ENCODE results near the gene SIPA1L3. TPM values are rescaled to one million over a fixed set of nuclear protein-coding genes. Genes with fewer than 3 reads are reported as not detected.
A peak's percentile ranks its signal among the peaks of the same experiment; 100 is the strongest.

The SIPA1L3 gene
- total and polyA plus RNA-seq, 2 donors from 2014 or later: 5.8 to 61.7 TPM

- TF ChIP-seq CTCF (IDR thresholded peaks at IDR 0.05; ENCODE audit: borderline replicate concordance, extremely low read depth, insufficient read depth): no peak
- DNase-seq (peak; percentile 75 to 91 (median 84)), FAIRE-seq (no peak)
Measured at GRCh38 chr19:37999309-38000213, 92.6 kb downstream of the SIPA1L3 start.

GRCh38 chr19:38001158-38001781 is 94.3 kb downstream of the SIPA1L3 start:
- intact Hi-C loops (cut with DNase I): no loop called here
- Histone ChIP-seq H3K9ac (ENCODE audit: low read length in 3 of 3) (no peak overlapping the region), H3K36me3 (ENCODE audit: control insufficient read depth in 2 of 3, insufficient read depth in 3 of 3, low read length in 3 of 3) (no peaks in the 10 kb centered on the region), H3K27me3 (ENCODE audit: control insufficient read depth, insufficient read depth, low read length) (no peaks in the 10 kb centered on the region), H3K9me3 (ENCODE audit: control insufficient read depth in 2 of 3, insufficient read depth in 1 of 3, low read length in 3 of 3) (no peaks in the 10 kb centered on the region), H3K27ac (ENCODE audit: low read depth in 2 of 2, low read length in 2 of 2) (no peak overlapping the region), H3K4me1 (ENCODE audit: control insufficient read depth in 2 of 3, insufficient read depth in 2 of 3, low read depth in 1 of 3, low read length in 3 of 3) (peaks cover 2 to 27% (median 23%) of the 10 kb centered on the region in 3 donors), H3K4me3 (ENCODE audit: low read length in 3 of 3) (no peak overlapping the region)
- no peak for FAIRE-seq
- DNase-seq: no peak
- TF ChIP-seq CTCF (IDR thresholded peaks at IDR 0.05; ENCODE audit: borderline replicate concordance, extremely low read depth, insufficient read depth): no peak

More at GRCh38 chr19:37999309-38000213, 92.6 kb downstream of the SIPA1L3 start:
- no peaks in the 10 kb centered on the region for H3K9me3 ChIP-seq (ENCODE audit: control insufficient read depth in 2 of 3, insufficient read depth in 1 of 3, low read length in 3 of 3)
- peak overlapping the region in 1 of 3 donors; percentile 48 for H3K9ac ChIP-seq (ENCODE audit: low read length in 3 of 3)
- intact Hi-C loops (cut with DNase I): no loop called here
- peaks cover 2 to 30% (median 22%) of the 10 kb centered on the region in 3 donors for H3K4me1 ChIP-seq (ENCODE audit: control insufficient read depth in 2 of 3, insufficient read depth in 2 of 3, low read depth in 1 of 3, low read length in 3 of 3)
- H3K27me3 ChIP-seq (ENCODE audit: control insufficient read depth, insufficient read depth, low read length): no peaks in the 10 kb centered on the region
- H3K36me3 ChIP-seq (ENCODE audit: control insufficient read depth in 2 of 3, insufficient read depth in 3 of 3, low read length in 3 of 3): no peaks in the 10 kb centered on the region
- peak overlapping the region in 1 of 3 donors; percentile 5 for H3K4me3 ChIP-seq (ENCODE audit: low read length in 3 of 3)
- H3K27ac ChIP-seq (ENCODE audit: low read depth in 2 of 2, low read length in 2 of 2): peak overlapping the region; percentile 79 to 83

GRCh38 chr19:38003438-38004185 is 96.6 kb downstream of the SIPA1L3 start:
- intact Hi-C loops (cut with DNase I): no loop called here
- DNase-seq (peak; percentile 79 to 90 (median 88)), FAIRE-seq (no peak)
- Histone ChIP-seq H3K27me3 (ENCODE audit: control insufficient read depth, insufficient read depth, low read length) (no peaks in the 10 kb centered on the region), H3K9ac (ENCODE audit: low read length in 3 of 3) (peak overlapping the region; percentile 46 to 74 (median 72)), H3K4me1 (ENCODE audit: control insufficient read depth in 2 of 3, insufficient read depth in 2 of 3, low read depth in 1 of 3, low read length in 3 of 3) (peaks cover 2 to 27% (median 21%) of the 10 kb centered on the region in 3 donors), H3K4me3 (ENCODE audit: low read length in 3 of 3) (peak overlapping the region; percentile 46 to 49 (median 49)), H3K27ac (ENCODE audit: low read depth in 2 of 2, low read length in 2 of 2) (peak overlapping the region; percentile 83 to 88), H3K9me3 (ENCODE audit: control insufficient read depth in 2 of 3, insufficient read depth in 1 of 3, low read length in 3 of 3) (no peaks in the 10 kb centered on the region), H3K36me3 (ENCODE audit: control insufficient read depth in 2 of 3, insufficient read depth in 3 of 3, low read length in 3 of 3) (no peaks in the 10 kb centered on the region)
- TF ChIP-seq CTCF (IDR thresholded peaks at IDR 0.05; ENCODE audit: borderline replicate concordance, extremely low read depth, insufficient read depth): no peak
